ENCODE data around the gene FASTKD1. TPM values are rescaled to one million over a fixed set of nuclear protein-coding genes. Genes with fewer than 3 reads are reported as not detected.

The FASTKD1 gene
- total and polyA plus RNA-seq, 10 of the 15 experiments (the other 5 are each of a cell fraction or from before 2014, with no cell fraction given), result 45.6 to 76.1 (median 63.4) TPM

GRCh38 chr2:169585673-169586072, 12.0 kb upstream of the FASTKD1 start:
- H3K36me3 ChIP-seq (ENCODE audit: control insufficient read depth in 2 of 2, insufficient read depth in 2 of 2, low read length in 1 of 2), result no peaks in the 10 kb centered on the region

More at GRCh38 chr2:169585673-169586072, 12.0 kb upstream of the FASTKD1 start:
- 0% methylated on average over 7 of the region's 7 CpGs for WGBS (ENCODE audit: insufficient coverage, insufficient replicate concordance, low lambda C conversion rate, missing lambda C conversion rate)
- no peaks in the 10 kb centered on the region for H3K4me1 ChIP-seq (ENCODE audit: control insufficient read depth, insufficient read depth, low read length)
- H3K79me2 ChIP-seq (ENCODE audit: control insufficient read depth, insufficient read depth, low read length), result peaks cover 59% of the 10 kb centered on the region
- no peak for FAIRE-seq
- ChIA-PET POLR2A (interaction anchor here (0.9 to 2.6 kb wide), 2 partner anchors 14 to 19 kb away, joined by 3 to 25 read pairs; partner anchors contain the start of gene FASTKD1), CTCF (no interaction called here), SMC1A (ENCODE audit: uncharacterized antibody, unreplicated experiment) (interaction anchor here (0.7 to 1.2 kb wide), 2 partner anchors 14 to 23 kb away, joined by 3 to 4 read pairs; no protein-coding TSS in a partner anchor), RAD21 (ENCODE audit: unreplicated experiment) (interaction anchor here (1.1 to 1.5 kb wide), 2 partner anchors 12 to 18 kb away, joined by 7 to 8 read pairs; no protein-coding TSS in a partner anchor)
- no peak for ATAC-seq
- intact Hi-C loops (cut with micrococcal nuclease; ENCODE audit: unreplicated experiment), result no loop called here
- H3K27me3 ChIP-seq (replicated peaks in 1 of 2; ENCODE audit: control insufficient read depth in 2 of 2, insufficient read depth in 2 of 2, low read length in 1 of 2), result no peaks in the 10 kb centered on the region
- 0 out of 2 replicates have a peak, but pooled peaks have one; percentile 6 for TF ChIP-seq RAD51 (IDR thresholded peaks at IDR 0.05)
- no peak for TF ChIP-seq PBX3 (IDR thresholded peaks at IDR 0.05; ENCODE audit: insufficient replicate concordance, low read depth, low read length)
- no peak for TF ChIP-seq NFXL1 (IDR thresholded peaks at IDR 0.05; ENCODE audit: borderline replicate concordance)
- no peak for TF ChIP-seq NR2F1 (conservative IDR thresholded peaks at IDR 0.05)
- TF ChIP-seq IRF4 (IDR thresholded peaks at IDR 0.05; ENCODE audit: low read depth, low read length), result no peak
- TF ChIP-seq ZNF384 (IDR thresholded peaks at IDR 0.05; ENCODE audit: borderline replicate concordance, low read depth, low read length), result no peak
- TF ChIP-seq RELB (IDR thresholded peaks at IDR 0.05; ENCODE audit: low read depth), result no peak
- peaks cover 2% of the 10 kb centered on the region for H3K9me3 ChIP-seq (replicated peaks; ENCODE audit: control insufficient read depth, insufficient read depth, low read length)
- in situ Hi-C loops (cut with MboI), result no loop called here
- peak overlapping the region; percentile 96 for H3K9ac ChIP-seq (ENCODE audit: control insufficient read depth, insufficient read depth, low read length)
- no peaks in the 10 kb centered on the region for H4K20me1 ChIP-seq (ENCODE audit: control insufficient read depth, insufficient read depth)
- BruUV-seq (replicated peaks), result no TSS peak
- peak overlapping the region; percentile 89 for H3K4me3 ChIP-seq
- no peak overlapping the region for H2AFZ ChIP-seq (ENCODE audit: control insufficient read depth, low read depth, low read length)
- H3K27ac ChIP-seq (ENCODE audit: control insufficient read depth, insufficient read depth), result peak overlapping the region; percentile 98
- H3K4me2 ChIP-seq (ENCODE audit: control insufficient read depth, insufficient read depth), result peak overlapping the region; percentile 68
- DNase-seq (ENCODE audit: low read depth, low spot score), result no peak

Measured in GM12878 (cell line).